Panc1 (cell line): ENCODE data around the gene SH2D2A. TPM values are rescaled to one million over a fixed set of nuclear protein-coding genes. Genes with fewer than 3 reads are reported as not detected.

Experiments used
- ATAC-seq: fragments of 200-7000 bp; cut with Tn5 transposase; 2 replicates; pipeline ENCODE4 v1.9.1; 2020; ENCODE audit warnings: mild to moderate bottlenecking, moderate library complexity
- BruUV-seq: library from RNA; stranded (reverse); fragments of 400-500 nt; replicated peaks from 2 replicates; lab custom pipeline; 2021; lab: Mats Ljungman, UMichigan
- CTCF ChIA-PET: fragments of 300-600 bp; sonication (Branson Sonifier 250); formaldehyde crosslinking; loops from one replicate; lab custom pipeline; 2022; ENCODE audit warnings: antibody characterized with exemption; lab: Charles Lee
- POLR2A ChIA-PET: fragments of 300-600 bp; sonication (Branson Sonifier 250); formaldehyde crosslinking; loops from one replicate; lab custom pipeline; 2022; ENCODE audit warnings: antibody characterized with exemption; lab: Charles Lee
- DNase-seq: peaks from one replicate; pipeline ENCODE4 v3.0.0-alpha.2; 2010; ENCODE audit warnings: low read depth, low spot score
- H3K27ac ChIP-seq: 2 replicates; pipeline ENCODE4 v1.5.1; 2011; ENCODE audit warnings: mild to moderate bottlenecking, low read length, inconsistent platforms
- H3K27me3 ChIP-seq: fragments of 200-500 bp; sonication (Bioruptor generic); 2 replicates; pipeline ENCODE4 v1.6.0; 2014; ENCODE audit warnings: low read length, inconsistent platforms; ENCODE audit not compliant: control insufficient read depth, insufficient read depth
- H3K36me3 ChIP-seq: fragments of 200-500 bp; sonication (Bioruptor generic); 2 replicates; pipeline ENCODE4 v1.5.1; 2014; ENCODE audit warnings: inconsistent platforms, mild to moderate bottlenecking, low read length, moderate library complexity; ENCODE audit not compliant: control insufficient read depth, insufficient read depth
- H3K4me1 ChIP-seq: 2 replicates; pipeline ENCODE4 v1.5.1; 2011; ENCODE audit warnings: inconsistent platforms, mild to moderate bottlenecking, low read length, moderate library complexity; ENCODE audit not compliant: control insufficient read depth, insufficient read depth
- H3K4me3 ChIP-seq, 2 experiments: 2 replicates each; pipeline ENCODE4 v1.5.1; 2011 to 2012; ENCODE audit warnings: low read depth in 2 of 2, low read length in 2 of 2, mild to moderate bottlenecking in 2 of 2, inconsistent platforms in 1 of 2, moderate library complexity in 1 of 2
- H3K9me3 ChIP-seq: fragments of 200-500 bp; sonication (Bioruptor generic); 2 replicates; pipeline ENCODE4 v1.5.1; 2014; ENCODE audit warnings: low read depth, mild to moderate bottlenecking, inconsistent platforms, low read length, moderate library complexity; ENCODE audit not compliant: control insufficient read depth, insufficient read depth
- POLR2AphosphoS5 ChIP-seq: IDR thresholded peaks from 2 replicates; pipeline ENCODE4 v1.6.1; 2012; ENCODE audit warnings: mild to moderate bottlenecking, low read depth, low read length, moderate library complexity
- TCF7L2 ChIP-seq: IDR thresholded peaks from 2 replicates; pipeline ENCODE4 v1.6.1; 2011; ENCODE audit warnings: mild to moderate bottlenecking, low read depth, low read length, inconsistent platforms
- in situ Hi-C: cut with HindIII; loops from 2 replicates; pipeline ENCODE4 v1.10.0; 2016; ENCODE audit warnings: low sequenced_read_pairs, low pct_unique_long_range_greater_than_20kb
- intact Hi-C: fragments of 100-400 bp; cut with micrococcal nuclease; formaldehyde crosslinking; loops from one replicate; pipeline ENCODE4 v1.10.0; 2022; ENCODE audit not compliant: unreplicated experiment
- total RNA-seq: library from RNA; stranded (reverse); gene quantifications from one replicate; pipeline ENCODE4 v1.2.1, GENCODE V29; 2021; ENCODE audit not compliant: unreplicated experiment
- TF ChIP-seq, protein P1 (sequence below): fragments of 450-650 bp; IDR thresholded peaks from 2 replicates; pipeline ENCODE4 v1.5.1; 2017; ENCODE audit warnings: mild to moderate bottlenecking
- TF ChIP-seq, protein P2 (sequence below), 2 experiments: IDR thresholded peaks; 2 replicates each; pipeline ENCODE4 v1.6.1; 2011 to 2012; ENCODE audit warnings: low read depth in 2 of 2, control low read depth in 1 of 2, low read length in 1 of 2, mild to moderate bottlenecking in 1 of 2, moderate library complexity in 1 of 2; ENCODE audit not compliant: insufficient read depth in 1 of 2

SH2D2A gene
- total RNA-seq, 1 experiment from 2014 or later: 0.69 TPM

DNA sequence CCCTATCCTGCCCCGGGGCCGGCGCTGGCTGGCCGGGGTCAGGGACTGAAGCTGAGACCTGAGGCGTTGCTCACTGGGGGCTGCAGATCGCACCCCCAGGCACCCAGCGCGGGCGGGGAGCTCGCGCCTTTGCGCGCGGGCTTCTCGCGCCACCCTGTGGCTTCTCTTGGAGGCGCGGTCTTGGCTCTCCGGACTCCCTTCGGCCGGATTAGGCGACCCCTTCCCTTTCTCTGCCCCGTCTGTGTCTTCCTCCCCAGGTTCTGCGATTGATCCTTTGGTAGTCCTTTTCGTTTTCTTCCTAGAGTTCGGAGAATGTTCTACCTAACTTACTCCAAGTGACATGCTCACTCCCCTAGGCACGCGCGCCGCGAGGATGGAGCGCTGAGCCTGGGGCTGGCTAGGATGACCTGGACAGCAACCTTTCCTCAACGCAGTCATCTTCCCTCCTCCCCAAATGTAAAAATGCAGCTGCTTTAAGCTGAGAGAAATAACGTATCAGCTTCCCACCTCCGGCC is 43.5 kb upstream of the SH2D2A start:
- CTCF ChIA-PET: interaction anchor here (0.5 to 3.0 kb wide), 24 partner anchors 9 to 233 kb away, joined by 3 to 39 read pairs (median 6); partner anchors contain the start of genes ISG20L2, METTL25B and MRPL24
- DNase-seq (no peak), ATAC-seq (peak; percentile 80)
- H3K27ac ChIP-seq: no peak overlapping the region
- no TSS peak for BruUV-seq
- peaks cover 13% of the 10 kb centered on the region for H3K4me1 ChIP-seq
- intact Hi-C loops (loop anchor here (2.0 to 10.0 kb wide), 2 partner anchors 59 to 165 kb away; no protein-coding TSS in a partner anchor), in situ Hi-C loops (no loop called here)
- no peaks in the 10 kb centered on the region for H3K36me3 ChIP-seq
- no peaks in the 10 kb centered on the region; the same call in 1 of the 2 replicates for H3K27me3 ChIP-seq
- H3K4me3 ChIP-seq: peak overlapping the region; percentile 39 to 65
- H3K9me3 ChIP-seq: no peaks in the 10 kb centered on the region
- no peak for TF ChIP-seq TCF7L2
- TF ChIP-seq, protein P1, sequence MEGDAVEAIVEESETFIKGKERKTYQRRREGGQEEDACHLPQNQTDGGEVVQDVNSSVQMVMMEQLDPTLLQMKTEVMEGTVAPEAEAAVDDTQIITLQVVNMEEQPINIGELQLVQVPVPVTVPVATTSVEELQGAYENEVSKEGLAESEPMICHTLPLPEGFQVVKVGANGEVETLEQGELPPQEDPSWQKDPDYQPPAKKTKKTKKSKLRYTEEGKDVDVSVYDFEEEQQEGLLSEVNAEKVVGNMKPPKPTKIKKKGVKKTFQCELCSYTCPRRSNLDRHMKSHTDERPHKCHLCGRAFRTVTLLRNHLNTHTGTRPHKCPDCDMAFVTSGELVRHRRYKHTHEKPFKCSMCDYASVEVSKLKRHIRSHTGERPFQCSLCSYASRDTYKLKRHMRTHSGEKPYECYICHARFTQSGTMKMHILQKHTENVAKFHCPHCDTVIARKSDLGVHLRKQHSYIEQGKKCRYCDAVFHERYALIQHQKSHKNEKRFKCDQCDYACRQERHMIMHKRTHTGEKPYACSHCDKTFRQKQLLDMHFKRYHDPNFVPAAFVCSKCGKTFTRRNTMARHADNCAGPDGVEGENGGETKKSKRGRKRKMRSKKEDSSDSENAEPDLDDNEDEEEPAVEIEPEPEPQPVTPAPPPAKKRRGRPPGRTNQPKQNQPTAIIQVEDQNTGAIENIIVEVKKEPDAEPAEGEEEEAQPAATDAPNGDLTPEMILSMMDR: peak; percentile 97
- POLR2A ChIA-PET: interaction anchor here (0.6 to 1.0 kb wide), 2 partner anchors 28 to 132 kb away, joined by 3 to 6 read pairs; partner anchors contain the start of genes ISG20L2 and METTL25B

DNA sequence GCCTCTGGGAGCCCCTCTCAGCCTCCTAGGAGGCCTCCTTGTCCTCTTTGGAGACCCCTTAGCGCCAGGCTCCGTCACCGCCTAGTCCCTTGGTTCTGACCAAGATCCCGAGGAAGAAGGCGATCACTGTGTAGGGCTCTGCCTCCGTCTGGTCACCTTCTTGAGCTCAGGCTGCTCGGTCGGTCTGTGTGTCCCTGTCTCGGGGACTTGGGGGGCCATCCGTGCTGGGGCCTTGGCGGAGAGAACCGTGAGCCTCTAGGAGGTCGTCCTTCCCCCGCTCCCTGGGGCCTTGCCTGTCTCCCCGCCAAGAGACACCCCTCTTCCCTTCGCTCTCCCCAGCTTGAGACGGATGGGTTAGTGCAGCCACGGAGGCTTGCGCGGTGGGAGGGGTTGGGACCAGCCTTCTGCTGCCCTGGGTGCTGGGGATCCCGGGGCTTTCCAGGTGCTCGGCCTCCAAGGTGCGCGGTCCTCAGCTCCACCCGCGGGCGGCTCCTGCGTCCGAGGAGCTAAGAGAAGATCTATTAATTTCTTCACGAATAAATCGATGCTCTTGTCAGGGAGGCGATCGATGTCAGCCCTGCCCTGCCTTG is 43.0 kb upstream of the SH2D2A start:
- ChIA-PET CTCF (interaction anchor here (0.5 to 3.0 kb wide), 21 partner anchors 9 to 170 kb away, joined by 3 to 39 read pairs (median 6); partner anchors contain the start of genes ISG20L2, METTL25B and MRPL24), POLR2A (interaction anchor here (1.0 kb wide), 1 partner anchor 131 kb away, joined by 3 read pairs; the partner anchor contains the start of genes ISG20L2 and METTL25B)
- Histone ChIP-seq H3K4me1 (peaks cover 13% of the 10 kb centered on the region), H3K4me3 (peak overlapping the region; percentile 39 to 65), H3K27ac (no peak overlapping the region), H3K27me3 (no peaks in the 10 kb centered on the region; the same call in 1 of the 2 replicates), H3K36me3 (no peaks in the 10 kb centered on the region), H3K9me3 (no peaks in the 10 kb centered on the region)
- TF ChIP-seq POLR2AphosphoS5: no peak
- TF ChIP-seq, protein P2, sequence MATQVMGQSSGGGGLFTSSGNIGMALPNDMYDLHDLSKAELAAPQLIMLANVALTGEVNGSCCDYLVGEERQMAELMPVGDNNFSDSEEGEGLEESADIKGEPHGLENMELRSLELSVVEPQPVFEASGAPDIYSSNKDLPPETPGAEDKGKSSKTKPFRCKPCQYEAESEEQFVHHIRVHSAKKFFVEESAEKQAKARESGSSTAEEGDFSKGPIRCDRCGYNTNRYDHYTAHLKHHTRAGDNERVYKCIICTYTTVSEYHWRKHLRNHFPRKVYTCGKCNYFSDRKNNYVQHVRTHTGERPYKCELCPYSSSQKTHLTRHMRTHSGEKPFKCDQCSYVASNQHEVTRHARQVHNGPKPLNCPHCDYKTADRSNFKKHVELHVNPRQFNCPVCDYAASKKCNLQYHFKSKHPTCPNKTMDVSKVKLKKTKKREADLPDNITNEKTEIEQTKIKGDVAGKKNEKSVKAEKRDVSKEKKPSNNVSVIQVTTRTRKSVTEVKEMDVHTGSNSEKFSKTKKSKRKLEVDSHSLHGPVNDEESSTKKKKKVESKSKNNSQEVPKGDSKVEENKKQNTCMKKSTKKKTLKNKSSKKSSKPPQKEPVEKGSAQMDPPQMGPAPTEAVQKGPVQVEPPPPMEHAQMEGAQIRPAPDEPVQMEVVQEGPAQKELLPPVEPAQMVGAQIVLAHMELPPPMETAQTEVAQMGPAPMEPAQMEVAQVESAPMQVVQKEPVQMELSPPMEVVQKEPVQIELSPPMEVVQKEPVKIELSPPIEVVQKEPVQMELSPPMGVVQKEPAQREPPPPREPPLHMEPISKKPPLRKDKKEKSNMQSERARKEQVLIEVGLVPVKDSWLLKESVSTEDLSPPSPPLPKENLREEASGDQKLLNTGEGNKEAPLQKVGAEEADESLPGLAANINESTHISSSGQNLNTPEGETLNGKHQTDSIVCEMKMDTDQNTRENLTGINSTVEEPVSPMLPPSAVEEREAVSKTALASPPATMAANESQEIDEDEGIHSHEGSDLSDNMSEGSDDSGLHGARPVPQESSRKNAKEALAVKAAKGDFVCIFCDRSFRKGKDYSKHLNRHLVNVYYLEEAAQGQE (IDR thresholded peaks at IDR 0.05; ENCODE audit: insufficient read depth in 1 of 2, low read depth in 2 of 2, low read length in 1 of 2): no peak
- BruUV-seq: no TSS peak
- ATAC-seq (peak; percentile 75), DNase-seq (no peak)
- intact Hi-C loops: loop anchor here (2.0 to 10.0 kb wide), 4 partner anchors 59 to 165 kb away; partner anchors contain the start of gene LRRC71
- in situ Hi-C loops: no loop called here
